GM21381 (cell line): ENCODE data around the gene EDNRB.

ENCODE experiments used
- ATAC-seq: cut with Tn5 transposase; IDR thresholded peaks from one replicate; pipeline ENCODE4 v1.9.1; 2021; ENCODE audit warnings: mild to moderate bottlenecking, moderate library complexity; ENCODE audit not compliant: unreplicated experiment

Gene EDNRB

DNA sequence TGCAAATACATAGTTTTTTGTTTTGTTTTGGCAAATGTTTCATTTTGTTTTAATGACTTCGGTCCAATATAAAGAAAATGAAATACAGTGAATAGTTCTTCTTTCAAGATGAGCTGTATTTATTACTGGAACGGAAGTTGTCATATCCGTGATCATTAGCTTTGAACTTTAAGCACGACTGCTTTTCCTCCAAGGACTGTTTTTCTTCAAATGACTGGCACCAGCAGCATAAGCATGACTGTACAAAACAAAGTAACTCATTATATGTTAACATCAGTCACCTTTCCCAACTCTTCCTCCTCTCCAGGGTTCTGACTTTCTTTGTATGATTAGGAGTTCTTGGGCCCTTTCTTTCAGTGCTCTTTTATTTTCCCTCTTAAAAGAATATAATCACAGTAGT is 20.5 kb downstream of the EDNRB start:
- ATAC-seq: peak; percentile 91

- no peak for ATAC-seq
Observed at GRCh38 chr13:77896977-77897376, 21.7 kb downstream of the EDNRB start.

GRCh38 chr13:77896536-77896935 is 22.1 kb downstream of the EDNRB start:
- ATAC-seq: no peak

DNA sequence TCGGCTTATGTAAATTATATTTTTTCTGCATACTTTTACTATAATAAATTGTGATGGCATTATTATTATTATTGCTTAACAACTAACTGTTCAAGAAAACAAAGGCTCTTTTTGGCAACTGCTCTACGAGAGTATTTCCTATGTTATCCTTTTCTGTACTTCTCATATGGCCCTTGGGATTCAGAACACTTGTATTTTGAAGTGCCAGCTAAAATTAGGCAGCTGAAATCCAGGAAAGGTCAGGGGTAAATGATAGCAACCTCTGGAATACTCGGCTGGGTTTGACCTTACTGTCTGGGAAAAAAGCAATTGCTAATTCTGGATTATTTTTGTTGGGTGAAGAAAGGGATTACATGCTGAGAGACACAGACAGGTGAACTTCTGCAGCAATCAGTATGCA is 23.9 kb downstream of the EDNRB start:
- ATAC-seq: no peak

DNA sequence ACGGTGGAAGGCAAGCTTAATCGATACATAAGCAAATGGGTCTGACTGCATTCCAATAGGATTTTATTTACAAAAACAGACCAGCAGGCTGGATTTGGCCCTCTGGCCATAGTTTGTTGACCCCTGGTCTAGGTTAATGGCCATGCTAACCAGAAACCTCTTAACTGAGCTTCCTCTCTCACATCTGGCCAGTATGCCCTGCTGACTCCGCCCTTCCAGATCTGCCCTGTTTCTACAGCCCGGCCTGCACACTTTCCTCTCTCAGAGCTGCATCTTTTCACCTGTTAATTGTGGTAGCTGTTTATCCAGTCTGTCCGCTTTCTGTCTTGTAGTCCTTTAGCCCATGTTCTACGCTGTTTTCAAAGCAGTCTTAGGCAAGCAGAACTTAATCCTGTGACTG is 25.6 kb downstream of the EDNRB start:
- no peak for ATAC-seq

DNA sequence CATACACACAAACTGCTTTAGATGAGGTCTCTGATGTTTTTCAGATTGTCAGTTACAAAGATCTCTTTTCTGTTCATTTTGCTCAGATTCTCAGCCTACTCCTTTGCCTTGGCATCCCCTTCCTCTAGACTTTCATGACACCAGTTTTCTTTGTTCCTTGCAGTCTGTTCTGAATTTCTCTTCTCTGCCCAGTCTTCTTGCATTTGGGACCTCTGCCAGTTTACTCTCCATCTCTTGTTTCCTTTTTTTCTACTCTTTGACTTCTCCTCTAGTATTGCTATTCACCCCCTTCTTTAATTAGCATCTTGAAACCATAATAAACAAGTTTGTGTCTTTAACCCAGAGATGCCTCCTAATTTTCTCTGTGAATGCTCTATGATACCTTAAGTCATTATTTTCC is 26.1 kb downstream of the EDNRB start:
- ATAC-seq: no peak

DNA sequence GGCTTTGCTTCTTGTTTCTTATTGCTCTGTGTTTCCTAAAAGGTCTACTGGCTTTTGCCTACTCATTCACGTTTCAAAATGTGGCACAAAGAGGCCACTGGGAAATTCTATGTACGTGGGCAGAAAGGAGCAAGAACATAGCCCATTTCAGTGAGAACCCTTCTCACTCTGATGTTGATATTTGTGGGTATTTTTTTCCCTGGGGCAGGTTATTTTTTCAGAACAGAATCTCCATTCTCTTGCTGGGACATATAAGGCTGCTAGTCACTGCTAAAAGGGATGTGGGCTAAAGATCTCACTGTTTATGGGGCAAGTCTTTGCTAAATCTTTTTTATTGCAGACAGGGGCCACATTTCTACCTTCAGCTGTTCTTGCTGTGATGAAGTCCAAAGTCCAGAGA is 27.1 kb downstream of the EDNRB start:
- ATAC-seq: no peak

DNA sequence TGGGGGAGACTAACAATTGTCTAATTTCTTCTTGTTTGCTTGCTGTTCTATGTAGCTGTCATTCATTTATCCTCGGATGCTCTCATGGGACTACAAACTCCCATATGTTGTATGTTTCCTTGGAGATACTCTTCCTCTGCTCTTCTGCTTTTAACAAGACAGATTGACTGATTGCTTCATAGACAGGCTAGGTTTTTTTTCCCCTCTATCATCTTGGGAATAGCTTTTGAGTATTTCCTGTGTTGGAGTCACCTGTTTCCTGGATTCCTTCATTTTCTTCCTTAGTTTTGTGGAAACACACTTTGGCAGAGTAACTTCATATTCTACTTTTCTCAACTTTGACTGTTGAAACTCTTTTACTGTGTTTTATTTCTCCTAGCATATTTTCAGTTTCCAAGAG is 27.6 kb downstream of the EDNRB start:
- no peak for ATAC-seq

DNA sequence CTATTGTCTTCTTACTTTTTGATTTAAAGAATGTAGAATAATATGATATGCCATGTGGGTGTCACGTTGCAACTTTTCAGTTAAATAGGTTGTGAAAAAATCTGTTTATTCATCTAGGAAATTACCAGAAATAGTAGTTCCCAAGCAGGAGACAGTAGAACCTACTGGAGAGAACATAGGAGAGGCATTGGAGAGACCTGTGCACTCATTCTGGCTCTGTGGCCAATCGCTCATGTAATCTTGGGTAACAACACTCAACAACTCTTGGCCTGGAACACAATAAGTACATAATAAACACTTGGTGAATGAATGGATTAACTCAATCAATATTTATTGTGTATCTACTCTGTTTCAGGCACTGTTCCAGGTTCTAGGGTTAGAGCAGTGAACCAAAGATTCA is 35.3 kb downstream of the EDNRB start:
- no peak for ATAC-seq

GRCh38 chr13:77878190-77878589 is 40.4 kb downstream of the EDNRB start:
- ATAC-seq: no peak

- no peak for ATAC-seq
Observed at GRCh38 chr13:77876176-77876575, 42.5 kb downstream of the EDNRB start.

GRCh38 chr13:77874406-77874805 is 44.2 kb downstream of the EDNRB start:
- no peak for ATAC-seq

GRCh38 chr13:77872995-77873394 is 45.6 kb downstream of the EDNRB start:
- no peak for ATAC-seq

DNA sequence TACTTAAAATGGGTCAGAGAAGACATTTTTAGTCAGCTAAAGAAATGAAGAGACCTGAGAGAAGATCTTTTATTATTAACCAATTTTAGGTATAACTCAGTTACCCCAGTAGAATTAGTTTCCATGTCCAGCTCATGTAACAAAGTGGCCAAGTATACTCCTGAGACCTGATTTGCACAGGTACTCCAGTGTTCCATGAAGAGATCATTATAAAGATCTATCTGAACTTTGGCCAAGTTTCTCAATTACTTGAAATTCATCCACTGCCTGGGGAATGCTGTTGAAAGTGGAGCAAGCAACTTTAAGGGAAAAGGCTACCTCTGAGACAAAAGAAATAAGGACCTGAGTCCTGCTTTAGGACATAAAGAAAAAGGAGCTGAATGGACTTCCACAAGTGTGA is 47.0 kb downstream of the EDNRB start:
- no peak for ATAC-seq

DNA sequence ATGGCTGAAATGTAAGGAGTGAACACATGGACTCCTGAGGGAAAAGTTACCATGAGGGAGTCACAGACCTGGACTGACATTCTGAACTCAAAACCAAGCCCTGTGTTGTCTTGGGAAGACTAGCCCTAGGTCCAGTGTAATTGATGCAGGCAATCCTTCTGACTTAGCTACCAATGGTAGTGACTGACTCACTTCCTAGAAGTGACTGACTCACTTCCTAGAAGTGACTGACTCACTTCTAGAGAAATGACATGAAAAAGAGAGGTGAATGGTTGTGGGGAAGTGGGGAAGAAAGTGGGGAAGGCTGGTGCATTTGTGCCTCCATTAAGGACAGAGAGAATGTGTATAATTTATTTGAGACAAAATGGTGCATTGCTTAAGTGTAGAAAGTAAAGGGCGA is 49.9 kb downstream of the EDNRB start:
- no peak for ATAC-seq

- ATAC-seq: no peak
Observed at GRCh38 chr13:77866971-77867370, 51.7 kb downstream of the EDNRB start.

DNA sequence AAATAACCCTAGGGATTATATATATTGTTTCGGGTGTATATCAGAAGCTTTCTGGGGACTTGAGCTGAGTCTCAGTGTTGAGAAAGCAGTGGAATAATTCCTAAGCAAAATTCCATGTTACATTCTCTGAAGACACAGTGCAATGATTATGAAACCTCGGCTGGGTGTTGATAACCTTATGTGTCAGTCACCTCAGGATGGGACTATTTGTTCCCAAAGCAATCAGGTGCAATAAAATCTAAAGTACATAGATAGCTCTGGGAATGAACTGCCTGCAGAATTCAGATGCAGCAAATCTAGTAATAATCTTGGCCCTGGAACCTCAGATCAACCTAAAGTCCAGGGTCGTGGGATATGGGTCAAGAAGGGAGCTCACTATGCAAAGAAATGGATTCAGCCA is 53.0 kb downstream of the EDNRB start:
- no peak for ATAC-seq

GRCh38 chr13:77863144-77863543 is 55.5 kb downstream of the EDNRB start:
- ATAC-seq: no peak

DNA sequence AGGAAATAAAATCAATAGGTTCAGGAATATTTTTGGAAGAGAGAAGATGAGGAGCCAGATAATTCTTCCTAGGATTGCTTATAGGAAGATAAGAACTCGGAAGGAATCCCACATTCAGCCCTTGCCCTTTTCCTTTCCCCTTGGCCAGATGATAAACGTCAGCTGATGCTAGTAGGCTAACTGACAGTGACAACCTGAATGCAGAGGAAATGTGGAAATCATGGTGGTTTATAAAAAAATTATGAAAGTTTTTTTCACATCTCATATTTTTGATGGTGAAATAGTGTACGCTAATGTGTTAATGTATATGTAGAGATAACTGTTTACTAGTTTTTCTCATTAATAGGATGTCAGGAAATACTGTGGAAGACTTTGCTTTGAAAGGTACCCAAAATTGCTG is 56.9 kb downstream of the EDNRB start:
- no peak for ATAC-seq

GRCh38 chr13:77860507-77860981 is 58.1 kb downstream of the EDNRB start:
- ATAC-seq: no peak

DNA sequence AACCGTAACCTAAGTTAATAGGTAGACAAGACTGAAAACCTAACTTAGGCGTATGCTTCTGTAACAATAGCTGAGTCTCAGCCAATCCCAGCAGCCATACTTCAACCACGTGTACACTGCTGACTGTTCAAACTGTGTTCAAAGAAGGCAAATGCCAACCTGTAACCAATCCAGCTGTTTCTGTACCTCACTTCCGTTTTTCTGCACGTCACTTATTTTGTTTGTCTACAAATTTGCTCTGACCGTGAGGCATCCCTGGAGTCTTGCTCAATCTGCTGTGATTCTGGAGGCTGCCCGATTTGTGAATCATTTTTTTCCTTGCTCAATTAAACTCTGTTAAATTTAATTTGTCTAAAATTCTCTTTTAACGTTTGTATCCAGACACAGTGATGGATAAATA is 59.2 kb downstream of the EDNRB start:
- ATAC-seq: no peak

GRCh38 chr13:77857531-77858209 is 61.0 kb downstream of the EDNRB start:
- no peak for ATAC-seq

- ATAC-seq: no peak
Observed at GRCh38 chr13:77853703-77854102, 64.9 kb downstream of the EDNRB start.
